K562 (cell line): ENCODE measurements around the gene PDLIM7.

Experiments
- JUND ChIP-seq, 2 experiments: IDR thresholded peaks; 2 replicates in 1 of 2; 3 replicates in 1 of 2; pipeline ENCODE4 v1.6.1; 2011; ENCODE audit warnings: borderline replicate concordance in 2 of 2, low read depth in 2 of 2, low read length in 2 of 2, improper control_type of control experiment in 1 of 2, missing biosample characterization in 1 of 2, missing genetic modification characterization in 1 of 2, missing genetic modification reagents in 1 of 2
- POLR2AphosphoS2 ChIP-seq: IDR thresholded peaks from 2 replicates; pipeline ENCODE4 v1.6.1; 2012; ENCODE audit warnings: low read length, improper control_type of control experiment
- RAD21 ChIP-seq, 2 experiments: fragments of 250-450 bp in 1 of 2; fragments of 450-650 bp in 1 of 2; sonication (Bioruptor Pico) in 1 of 2; formaldehyde crosslinking in 1 of 2; IDR thresholded peaks in 1 of 2; conservative IDR thresholded peaks in 1 of 2; 2 replicates each; pipeline versions ENCODE4 v1.4.0 to v1.8.0; 2020 to 2022; ENCODE audit warnings: mild to moderate bottlenecking in 2 of 2, moderate library complexity in 1 of 2
- SIN3A ChIP-seq, 2 experiments: fragments of 150-350 bp in 1 of 2; IDR thresholded peaks; 2 replicates each; pipeline ENCODE4 v1.6.1; 2011 to 2016; ENCODE audit warnings: borderline replicate concordance in 2 of 2, low read depth in 2 of 2, low read length in 2 of 2, mild to moderate bottlenecking in 2 of 2, moderate library complexity in 2 of 2; ENCODE audit not compliant: control insufficient read depth in 1 of 2
- SMC3 ChIP-seq: conservative IDR thresholded peaks from 2 replicates; pipeline ENCODE4 v1.6.1; 2011; ENCODE audit warnings: low read depth, low read length, improper control_type of control experiment; ENCODE audit not compliant: insufficient read depth
- SP1 ChIP-seq: sonication (generic); formaldehyde crosslinking; IDR thresholded peaks from 2 replicates; pipeline ENCODE4 v1.8.1; 2022; ENCODE audit warnings: mild to moderate bottlenecking, missing genetic modification reagents
- TARDBP ChIP-seq: fragments of 450-650 bp; IDR thresholded peaks from 2 replicates; pipeline ENCODE4 v1.6.1; 2016
- ZBTB1 ChIP-seq: sonication (generic); formaldehyde crosslinking; IDR thresholded peaks from 2 replicates; pipeline ENCODE4 v1.8.1; 2023; ENCODE audit warnings: missing genetic modification reagents, low read depth, mild to moderate bottlenecking, borderline replicate concordance
- ZNF354B ChIP-seq: fragments of 250-450 bp; sonication (Bioruptor Pico); IDR thresholded peaks from 2 replicates; pipeline ENCODE4 v1.4.0; 2020
- TF ChIP-seq, protein P1 (sequence below): IDR thresholded peaks from 3 replicates; pipeline ENCODE4 v1.6.1; 2011; ENCODE audit warnings: borderline replicate concordance, mild to moderate bottlenecking; ENCODE audit not compliant: insufficient read length, insufficient read depth

DNA sequence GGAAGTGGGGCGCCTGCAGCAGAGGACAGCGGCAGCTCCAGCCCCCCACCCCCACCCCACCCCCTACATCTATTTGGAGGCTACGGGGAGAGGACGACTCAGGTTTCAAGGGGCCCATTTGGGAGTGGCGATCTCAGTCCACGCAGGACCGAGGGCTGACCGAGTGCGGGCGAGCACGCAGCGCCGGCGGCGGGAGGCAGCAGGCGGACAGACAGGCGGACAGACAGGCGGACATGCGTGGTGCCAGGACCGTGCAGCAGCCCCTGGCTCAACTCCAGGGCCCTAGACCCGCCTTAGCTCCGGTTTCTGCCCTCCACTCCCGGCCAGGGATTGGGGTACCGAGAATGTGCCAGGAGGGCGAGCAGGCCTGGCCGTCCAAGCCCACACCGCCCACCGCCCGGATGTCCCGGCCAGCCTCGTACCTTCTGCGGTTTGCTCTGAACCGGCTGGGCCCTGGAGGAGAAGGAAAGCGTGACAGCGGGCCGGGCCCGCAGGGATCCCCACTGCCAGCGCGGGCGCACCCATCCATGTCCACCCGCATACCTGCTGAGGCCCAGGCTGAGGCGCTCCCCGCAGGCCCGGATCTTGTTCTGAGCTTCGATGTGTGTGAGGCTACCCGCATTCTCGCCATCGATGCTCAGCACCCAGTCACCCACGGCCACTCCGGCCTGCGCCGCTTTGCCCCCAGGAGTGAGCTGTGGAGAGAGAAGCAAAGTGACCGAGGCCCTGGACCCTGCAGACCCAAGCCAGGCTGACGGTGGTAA lies 5.2 kb downstream of the PDLIM7 start:
- TF ChIP-seq TARDBP (no peak), ZNF354B (no peak), RAD21 (CRISPR knock-in tag; conservative IDR thresholded peaks at IDR 0.05 in 1 of 2, IDR thresholded peaks at IDR 0.05 in 1 of 2) (no peak), SMC3 (no peak), JUND (IDR thresholded peaks at IDR 0.05; ENCODE audit: borderline replicate concordance, low read depth, low read length) (no peak), JUND (tag; IDR thresholded peaks at IDR 0.05; ENCODE audit: borderline replicate concordance, low read depth, low read length) (no peak), SIN3A (IDR thresholded peaks at IDR 0.05; ENCODE audit: borderline replicate concordance in 2 of 2, control insufficient read depth in 1 of 2, low read depth in 2 of 2, low read length in 2 of 2) (no peak), SP1 (CRISPR knock-in tag) (no peak), ZBTB1 (CRISPR knock-in tag) (no peak), POLR2AphosphoS2 (no peak)
- TF ChIP-seq, protein P1, sequence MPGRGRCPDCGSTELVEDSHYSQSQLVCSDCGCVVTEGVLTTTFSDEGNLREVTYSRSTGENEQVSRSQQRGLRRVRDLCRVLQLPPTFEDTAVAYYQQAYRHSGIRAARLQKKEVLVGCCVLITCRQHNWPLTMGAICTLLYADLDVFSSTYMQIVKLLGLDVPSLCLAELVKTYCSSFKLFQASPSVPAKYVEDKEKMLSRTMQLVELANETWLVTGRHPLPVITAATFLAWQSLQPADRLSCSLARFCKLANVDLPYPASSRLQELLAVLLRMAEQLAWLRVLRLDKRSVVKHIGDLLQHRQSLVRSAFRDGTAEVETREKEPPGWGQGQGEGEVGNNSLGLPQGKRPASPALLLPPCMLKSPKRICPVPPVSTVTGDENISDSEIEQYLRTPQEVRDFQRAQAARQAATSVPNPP, result no peak
